ENCODE data around the gene SH3PXD2A. TPM values are rescaled to one million over a fixed set of nuclear protein-coding genes. Genes with fewer than 3 reads are reported as not detected.

Gene SH3PXD2A
- total RNA-seq, 1 donor from 2014 or later, result 2.3 TPM

DNA sequence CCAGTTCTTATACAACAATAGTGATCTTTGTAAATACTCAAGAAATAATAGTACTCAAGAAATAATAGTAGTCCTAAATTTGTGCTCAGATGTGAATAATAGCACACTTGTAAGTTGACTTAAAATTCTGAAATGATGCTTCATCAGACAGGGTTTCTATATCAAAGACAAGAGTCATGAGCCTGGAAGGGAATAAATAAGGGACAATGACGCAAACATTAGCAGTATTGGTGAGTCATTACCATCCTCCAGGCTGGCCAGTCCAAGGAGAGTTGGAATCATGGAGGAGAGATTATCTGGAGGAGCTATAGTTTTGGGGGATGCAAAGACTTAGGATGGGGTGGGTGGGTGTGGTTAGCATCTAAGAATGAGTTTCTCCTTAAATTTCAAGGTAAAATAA is 6.1 kb upstream of the SH3PXD2A start:
- Histone ChIP-seq H3K4me1 (peaks cover under 1% of the 10 kb centered on the region), H3K79me2 (ENCODE audit: low read depth) (no peaks in the 10 kb centered on the region), H3K9me3 (ENCODE audit: low read depth) (no peaks in the 10 kb centered on the region), H3K4me3 (no peak overlapping the region), H3K4me2 (no peak overlapping the region), H3K27me3 (peaks cover 20% of the 10 kb centered on the region), H3K27ac (no peak overlapping the region), H2AFZ (replicated peaks) (no peak overlapping the region), H3K9ac (no peak overlapping the region), H3K36me3 (no peaks in the 10 kb centered on the region), H3F3A (ENCODE audit: low read depth) (peaks cover 6% of the 10 kb centered on the region), H4K20me1 (ENCODE audit: low read depth) (no peaks in the 10 kb centered on the region)
- Mint-ChIP-seq H3K4me3 (no peak overlapping the region), H3K36me3 (peaks cover 6% of the 10 kb centered on the region), H3K27ac (no peak overlapping the region), H3K27me3 (ENCODE audit: insufficient read depth, low read depth) (peaks cover 10% of the 10 kb centered on the region), H3K4me1 (peaks cover 19% of the 10 kb centered on the region), H3K9me3 (peaks cover 17% of the 10 kb centered on the region)
- no peak for DNase-seq (ENCODE audit: low spot score)
- TF ChIP-seq, protein P1, sequence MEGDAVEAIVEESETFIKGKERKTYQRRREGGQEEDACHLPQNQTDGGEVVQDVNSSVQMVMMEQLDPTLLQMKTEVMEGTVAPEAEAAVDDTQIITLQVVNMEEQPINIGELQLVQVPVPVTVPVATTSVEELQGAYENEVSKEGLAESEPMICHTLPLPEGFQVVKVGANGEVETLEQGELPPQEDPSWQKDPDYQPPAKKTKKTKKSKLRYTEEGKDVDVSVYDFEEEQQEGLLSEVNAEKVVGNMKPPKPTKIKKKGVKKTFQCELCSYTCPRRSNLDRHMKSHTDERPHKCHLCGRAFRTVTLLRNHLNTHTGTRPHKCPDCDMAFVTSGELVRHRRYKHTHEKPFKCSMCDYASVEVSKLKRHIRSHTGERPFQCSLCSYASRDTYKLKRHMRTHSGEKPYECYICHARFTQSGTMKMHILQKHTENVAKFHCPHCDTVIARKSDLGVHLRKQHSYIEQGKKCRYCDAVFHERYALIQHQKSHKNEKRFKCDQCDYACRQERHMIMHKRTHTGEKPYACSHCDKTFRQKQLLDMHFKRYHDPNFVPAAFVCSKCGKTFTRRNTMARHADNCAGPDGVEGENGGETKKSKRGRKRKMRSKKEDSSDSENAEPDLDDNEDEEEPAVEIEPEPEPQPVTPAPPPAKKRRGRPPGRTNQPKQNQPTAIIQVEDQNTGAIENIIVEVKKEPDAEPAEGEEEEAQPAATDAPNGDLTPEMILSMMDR (IDR thresholded peaks at IDR 0.05), result no peak

DNA sequence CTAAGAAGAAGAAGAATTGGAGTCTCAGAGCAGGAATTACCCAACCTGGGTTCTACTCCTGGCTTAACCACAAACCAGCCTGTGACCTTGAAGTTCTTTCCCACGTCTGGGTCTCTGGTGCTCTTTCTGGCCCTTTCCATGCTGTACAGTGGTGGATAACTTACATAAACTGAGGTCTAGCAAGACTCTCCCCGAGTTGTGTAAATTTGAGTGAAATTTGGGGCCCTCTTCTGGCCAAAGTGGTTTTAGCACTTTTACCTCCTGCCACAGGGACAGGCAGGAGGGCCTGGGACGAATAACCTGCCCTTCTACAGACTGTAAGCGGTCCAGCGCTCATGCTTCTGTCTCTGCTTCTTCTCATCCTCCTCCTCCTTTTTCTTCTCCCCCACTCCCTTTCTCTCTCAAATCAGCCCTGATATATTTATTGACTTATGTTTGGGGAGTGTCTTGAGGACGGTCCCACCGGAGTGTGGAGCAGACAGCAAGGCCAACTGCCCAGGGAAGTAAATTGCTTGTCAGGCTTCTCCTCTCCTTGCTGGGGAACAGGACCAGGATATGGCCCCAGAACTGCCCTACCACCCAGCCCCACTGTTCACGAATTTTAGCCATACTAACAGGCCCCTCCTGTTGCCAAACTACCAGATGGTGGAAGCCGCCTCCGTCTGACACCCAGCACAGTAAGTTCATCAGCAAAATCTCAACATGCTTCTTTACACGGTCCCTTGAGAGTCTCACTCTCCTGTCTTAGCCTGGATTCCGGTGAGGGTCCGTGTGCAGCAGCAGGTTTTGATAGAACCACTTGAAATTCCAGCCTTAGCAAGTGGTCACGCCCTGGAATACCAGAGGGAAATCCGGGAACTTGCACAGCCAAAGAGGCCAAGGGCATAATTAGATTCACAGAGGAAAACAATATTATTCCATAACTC is 4.0 kb upstream of the SH3PXD2A start:
- TF ChIP-seq EZH2phosphoT487 (IDR thresholded peaks at IDR 0.05), result no peak
- TF ChIP-seq, protein P1 (IDR thresholded peaks at IDR 0.05), result peak; percentile 76
- TF ChIP-seq EZH2 (IDR thresholded peaks at IDR 0.05), result no peak
- Mint-ChIP-seq H3K27ac (peak overlapping the region; percentile 46), H3K27me3 (ENCODE audit: insufficient read depth, low read depth) (peaks cover 11% of the 10 kb centered on the region), H3K4me3 (no peak overlapping the region), H3K4me1 (peaks cover 23% of the 10 kb centered on the region), H3K36me3 (peaks cover 6% of the 10 kb centered on the region), H3K9me3 (peaks cover 9% of the 10 kb centered on the region)
- Histone ChIP-seq H3K4me2 (no peak overlapping the region), H3K9ac (no peak overlapping the region), H3F3A (ENCODE audit: low read depth) (peaks cover 14% of the 10 kb centered on the region), H2AFZ (replicated peaks) (no peak overlapping the region), H4K20me1 (ENCODE audit: low read depth) (peaks cover 5% of the 10 kb centered on the region), H3K27ac (no peak overlapping the region), H3K9me3 (ENCODE audit: low read depth) (no peaks in the 10 kb centered on the region), H3K4me3 (no peak overlapping the region), H3K36me3 (no peaks in the 10 kb centered on the region), H3K27me3 (peaks cover 37% of the 10 kb centered on the region), H3K4me1 (peaks cover 12% of the 10 kb centered on the region), H3K79me2 (ENCODE audit: low read depth) (no peaks in the 10 kb centered on the region)
- peak; percentile 71 for DNase-seq (ENCODE audit: low spot score)

DNA sequence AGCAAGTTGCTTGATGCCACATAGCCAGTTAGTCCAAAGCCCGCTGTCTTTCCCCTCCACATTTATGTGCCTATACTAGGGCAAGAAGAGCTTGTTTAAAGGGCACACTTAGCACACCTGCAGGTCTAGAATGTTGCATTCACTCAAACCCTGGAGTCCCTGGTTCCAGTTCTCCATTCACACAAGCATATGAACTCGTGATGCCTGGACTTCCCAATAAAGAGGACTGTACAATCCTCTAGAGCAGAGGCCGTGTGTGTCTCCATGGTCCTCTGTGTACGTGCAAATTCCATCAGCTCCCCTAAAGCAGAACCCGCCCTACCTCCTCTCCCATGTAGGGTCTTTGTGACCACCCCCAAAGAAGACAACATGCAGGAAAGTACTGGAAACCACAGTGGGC is 3.0 kb upstream of the SH3PXD2A start:
- Histone ChIP-seq H3K9me3 (ENCODE audit: low read depth) (no peaks in the 10 kb centered on the region), H3K79me2 (ENCODE audit: low read depth) (no peaks in the 10 kb centered on the region), H3F3A (ENCODE audit: low read depth) (peaks cover 18% of the 10 kb centered on the region), H3K4me3 (no peak overlapping the region), H3K27ac (no peak overlapping the region), H3K4me2 (no peak overlapping the region), H3K36me3 (no peaks in the 10 kb centered on the region), H4K20me1 (ENCODE audit: low read depth) (peaks cover 16% of the 10 kb centered on the region), H3K27me3 (peaks cover 48% of the 10 kb centered on the region), H2AFZ (replicated peaks) (no peak overlapping the region), H3K9ac (no peak overlapping the region), H3K4me1 (peaks cover 18% of the 10 kb centered on the region)
- Mint-ChIP-seq H3K4me1 (peaks cover 33% of the 10 kb centered on the region), H3K4me3 (no peak overlapping the region), H3K27ac (no peak overlapping the region), H3K9me3 (no peaks in the 10 kb centered on the region), H3K27me3 (ENCODE audit: insufficient read depth, low read depth) (peaks cover 11% of the 10 kb centered on the region), H3K36me3 (no peaks in the 10 kb centered on the region)
- DNase-seq (ENCODE audit: low spot score), result no peak
- TF ChIP-seq EZH2phosphoT487 (IDR thresholded peaks at IDR 0.05) (no peak), EZH2 (IDR thresholded peaks at IDR 0.05) (no peak)
- TF ChIP-seq, protein P1 (IDR thresholded peaks at IDR 0.05), result no peak

All from neural progenitor cell (in vitro differentiated cells).